A673 (cell line): Measurements from ENCODE around the gene IL10RB. TPM values are rescaled to one million over a fixed set of nuclear protein-coding genes. Genes with fewer than 3 reads are reported as not detected.

Experiments
- BruUV-seq: library from RNA; stranded (reverse); fragments of 400-500 nt; replicated peaks from 2 replicates; lab custom pipeline; 2021; lab: Mats Ljungman, UMichigan
- CTCF ChIA-PET: fragments of 300-600 bp; sonication (Branson Sonifier 250); formaldehyde crosslinking; loops from one replicate; lab custom pipeline; 2022; ENCODE audit warnings: antibody characterized with exemption; lab: Charles Lee
- POLR2A ChIA-PET: fragments of 300-600 bp; sonication (Branson Sonifier 250); formaldehyde crosslinking; loops from one replicate; lab custom pipeline; 2022; ENCODE audit warnings: antibody characterized with exemption; ENCODE audit not compliant: low non-redundant PET; lab: Charles Lee
- DNase-seq: peaks from one replicate; pipeline ENCODE4 v3.0.0-alpha.2; 2015; ENCODE audit warnings: low spot score
- H3K27ac ChIP-seq: fragments of 200-600 bp; sonication (generic); 2 replicates; pipeline ENCODE4 v1.5.1; 2016; ENCODE audit warnings: mixed run types, low read depth, mild to moderate bottlenecking, mixed read lengths, antibody characterized with exemption, low read length; ENCODE audit not compliant: poor library complexity, severe bottlenecking
- H3K27me3 ChIP-seq: fragments of 200-600 bp; sonication (generic); replicated peaks from 2 replicates; pipeline ENCODE4 v1.6.1; 2017; ENCODE audit warnings: mixed run types, low read depth, mild to moderate bottlenecking, mixed read lengths, antibody characterized with exemption, low read length; ENCODE audit not compliant: insufficient read depth, poor library complexity
- H3K36me3 ChIP-seq: fragments of 200-600 bp; sonication (generic); 2 replicates; pipeline ENCODE4 v1.6.1; 2016; ENCODE audit warnings: mixed run types, mild to moderate bottlenecking, mixed read lengths, antibody characterized with exemption, low read length; ENCODE audit not compliant: insufficient read depth, poor library complexity, severe bottlenecking
- H3K4me1 ChIP-seq: fragments of 200-600 bp; sonication (generic); 2 replicates; pipeline ENCODE4 v1.6.1; 2017; ENCODE audit warnings: mixed run types, mild to moderate bottlenecking, mixed read lengths, antibody characterized with exemption, low read length; ENCODE audit not compliant: insufficient read depth, poor library complexity, severe bottlenecking
- H3K4me3 ChIP-seq: fragments of 200-600 bp; sonication (generic); 2 replicates; pipeline ENCODE4 v1.5.1; 2016; ENCODE audit warnings: low read depth, mixed run types, mild to moderate bottlenecking, mixed read lengths, low read length; ENCODE audit not compliant: poor library complexity, severe bottlenecking
- H3K9me3 ChIP-seq: fragments of 200-600 bp; sonication (generic); 2 replicates; pipeline ENCODE4 v1.6.1; 2016; ENCODE audit warnings: mixed run types, low read depth, mild to moderate bottlenecking, mixed read lengths, antibody characterized with exemption, low read length; ENCODE audit not compliant: poor library complexity, severe bottlenecking
- CTCF ChIP-seq: fragments of 300-800, 200-600 bp; sonication (generic); conservative IDR thresholded peaks from 2 replicates; pipeline ENCODE4 v1.5.1; 2017; ENCODE audit warnings: low read depth, mild to moderate bottlenecking, antibody characterized with exemption, low read length, moderate library complexity, mixed read lengths
- EZH2 ChIP-seq: fragments of 200-600 bp; sonication (generic); IDR thresholded peaks from 2 replicates; pipeline ENCODE4 v1.6.1; 2017; ENCODE audit warnings: borderline replicate concordance, low read depth, mild to moderate bottlenecking, mixed read lengths, antibody characterized with exemption, low read length; ENCODE audit not compliant: poor library complexity, severe bottlenecking
- intact Hi-C: fragments of 100-400 bp; cut with micrococcal nuclease; formaldehyde crosslinking; loops from one replicate; pipeline ENCODE4 v1.10.0; 2022; ENCODE audit not compliant: unreplicated experiment
- total RNA-seq: library from RNA; stranded (reverse); gene quantifications from 2 replicates; pipeline ENCODE4 v1.2.3, GENCODE V29; 2021

The IL10RB gene
- total RNA-seq, 1 experiment from 2014 or later = 11.1 TPM

- intact Hi-C loops = no loop called here
- Histone ChIP-seq H3K4me3 (no peak overlapping the region), H3K9me3 (no peaks in the 10 kb centered on the region), H3K27me3 (no peaks in the 10 kb centered on the region), H3K27ac (no peak overlapping the region), H3K36me3 (peaks cover 5% of the 10 kb centered on the region), H3K4me1 (no peaks in the 10 kb centered on the region)
- no TSS peak for BruUV-seq
- DNase-seq = no peak
- CTCF ChIA-PET = no interaction called here
- TF ChIP-seq EZH2 (no peak), CTCF (no peak)
- POLR2A ChIA-PET = no interaction called here
These were observed 26.6 kb downstream of the IL10RB start for GRCh38 chr21:33292724-33293123.

- H3K9me3 ChIP-seq = no peaks in the 10 kb centered on the region
- peaks cover 5% of the 10 kb centered on the region for H3K36me3 ChIP-seq
- H3K27me3 ChIP-seq = no peaks in the 10 kb centered on the region
- POLR2A ChIA-PET = no interaction called here
- no peaks in the 10 kb centered on the region for H3K4me1 ChIP-seq
- intact Hi-C loops = no loop called here
- no peak overlapping the region for H3K4me3 ChIP-seq
- no TSS peak for BruUV-seq
- no peak for TF ChIP-seq CTCF
- no peak for TF ChIP-seq EZH2
- H3K27ac ChIP-seq = no peak overlapping the region
- DNase-seq = no peak
- CTCF ChIA-PET = no interaction called here
These were observed 27.0 kb downstream of the IL10RB start for GRCh38 chr21:33293136-33293535.

- intact Hi-C loops = no loop called here
- no peak for DNase-seq
- Histone ChIP-seq H3K4me3 (no peak overlapping the region), H3K4me1 (no peaks in the 10 kb centered on the region), H3K9me3 (no peaks in the 10 kb centered on the region), H3K27ac (no peak overlapping the region), H3K36me3 (peaks cover 5% of the 10 kb centered on the region), H3K27me3 (no peaks in the 10 kb centered on the region)
- no peak for TF ChIP-seq EZH2
- TF ChIP-seq CTCF = no peak
- BruUV-seq = no TSS peak
- CTCF ChIA-PET = no interaction called here
- POLR2A ChIA-PET = no interaction called here
These were observed 27.6 kb downstream of the IL10RB start for GRCh38 chr21:33293811-33294216.
